HG02943 (cell line): ENCODE data around the gene SMIM33.
"Not testable (repeated sequence)": the region's sequence is repeated elsewhere in the genome, so short reads cannot be mapped to it uniquely, and the experiment has no call there.

ENCODE experiments used
- ATAC-seq: cut with Tn5 transposase; IDR thresholded peaks from one replicate; pipeline ENCODE4 v1.9.1; 2021; ENCODE audit warnings: mild to moderate bottlenecking, low read depth, moderate library complexity; ENCODE audit not compliant: unreplicated experiment

SMIM33 gene

GRCh38 chr5:139481580-139482049, 10.8 kb downstream of the SMIM33 start:
- no peak for ATAC-seq

DNA sequence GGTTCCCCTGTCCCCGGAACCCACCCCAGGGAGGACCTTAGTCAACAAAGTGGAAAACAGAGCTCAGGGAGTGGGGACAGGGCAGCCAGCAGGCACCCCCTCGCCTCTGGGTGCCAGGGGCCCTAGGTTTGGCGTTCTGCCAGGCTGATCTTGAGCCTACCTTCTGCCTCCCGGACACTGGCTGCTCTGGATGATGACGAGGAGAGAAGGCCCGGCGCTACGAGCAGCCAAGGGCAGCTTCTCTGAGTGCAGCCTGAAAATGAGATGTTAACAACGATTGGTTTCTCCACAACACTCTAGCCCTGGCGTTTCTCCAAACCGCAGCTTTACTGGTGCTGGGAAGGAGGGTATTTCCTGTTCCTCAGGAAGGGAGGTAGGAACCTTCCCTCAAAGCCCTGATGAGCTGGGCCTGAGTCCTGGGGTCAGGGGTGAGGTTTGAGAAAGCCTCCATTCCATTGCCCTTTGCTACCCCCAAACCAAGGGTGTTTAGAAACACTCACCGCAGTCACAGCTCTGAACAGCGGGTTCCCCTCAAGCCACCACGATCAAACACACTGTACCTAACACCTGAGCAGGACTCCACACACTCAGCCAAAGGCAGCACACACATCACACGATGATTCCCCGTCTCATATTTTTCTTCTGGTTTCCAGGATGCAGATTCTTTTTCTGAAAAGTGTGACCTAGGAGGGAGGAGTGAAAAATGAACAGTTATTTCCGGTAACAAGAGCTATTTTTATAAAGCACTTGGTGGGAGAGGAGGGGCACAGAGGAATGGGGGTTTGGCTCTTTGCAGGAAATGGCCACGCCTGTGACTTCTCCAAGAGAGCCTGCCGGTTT, 11.5 kb downstream of the SMIM33 start, which contains the start of gene STING1:
Gene STING1 (minus strand): TSS at position 709 of the 840 bp plus-strand sequence. CDS start 1,054 bp downstream, outside the sequence.
- no peak for ATAC-seq

DNA sequence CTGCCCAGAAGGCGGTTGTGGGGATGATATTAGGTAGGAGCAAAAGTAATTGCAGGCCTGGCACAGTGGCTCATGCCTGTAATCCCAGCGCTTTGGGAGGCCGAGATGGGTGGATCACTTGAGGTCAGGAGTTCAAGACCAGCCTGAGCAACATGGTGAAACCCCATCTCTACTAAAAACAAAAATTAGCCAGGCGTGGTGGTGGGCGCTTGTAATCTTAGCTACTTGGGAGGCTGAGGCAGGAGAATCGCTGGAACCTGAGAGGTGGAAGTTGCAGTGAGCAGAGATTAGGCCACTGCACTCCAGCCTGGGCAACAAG, 12.0 kb downstream of the SMIM33 start:
- ATAC-seq, result not testable (repeated sequence)

DNA sequence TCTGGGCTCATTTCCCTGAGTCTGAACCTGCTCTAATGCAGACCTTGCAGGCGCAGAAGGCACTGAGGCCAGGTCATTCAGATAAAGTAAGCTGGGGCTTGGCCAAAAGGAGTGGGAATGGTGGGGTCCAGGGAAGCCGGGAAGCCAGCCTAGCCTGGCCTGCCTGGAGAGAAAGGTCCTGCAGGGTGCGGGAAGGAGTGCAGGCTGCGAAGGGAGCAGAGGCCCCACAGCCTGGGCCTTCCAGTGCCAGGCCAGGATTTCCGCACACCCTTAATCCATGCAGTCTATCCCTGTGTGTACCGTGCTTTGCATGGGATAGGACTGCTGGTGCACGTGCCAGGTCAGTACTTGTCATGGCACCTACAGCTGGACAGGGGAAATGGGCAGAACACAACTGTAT, 15.4 kb downstream of the SMIM33 start:
- no peak for ATAC-seq

GRCh38 chr5:139488260-139488659, 17.5 kb downstream of the SMIM33 start:
- no peak for ATAC-seq

- no peak for ATAC-seq
Measured at GRCh38 chr5:139492700-139493192, 21.9 kb downstream of the SMIM33 start.

DNA sequence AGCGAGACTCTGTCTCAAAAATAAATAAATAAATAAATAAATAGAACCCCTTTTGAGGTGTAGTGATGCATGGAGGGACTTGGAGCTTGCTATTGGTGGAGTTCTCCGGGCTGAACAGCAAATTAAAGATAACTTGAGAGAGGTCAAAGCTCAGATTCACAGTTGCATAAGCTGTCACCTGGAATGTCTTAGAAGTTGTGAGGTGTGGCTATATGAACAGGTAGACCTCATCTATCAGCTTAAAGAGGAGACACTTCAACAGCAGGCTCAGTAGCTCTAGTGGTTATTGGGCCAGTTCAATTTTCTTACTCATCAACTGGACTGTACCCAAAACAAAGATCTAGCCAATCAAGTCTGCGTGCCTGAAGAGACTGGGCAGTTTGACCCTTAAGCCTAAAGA, 23.5 kb downstream of the SMIM33 start:
- ATAC-seq, result no peak

DNA sequence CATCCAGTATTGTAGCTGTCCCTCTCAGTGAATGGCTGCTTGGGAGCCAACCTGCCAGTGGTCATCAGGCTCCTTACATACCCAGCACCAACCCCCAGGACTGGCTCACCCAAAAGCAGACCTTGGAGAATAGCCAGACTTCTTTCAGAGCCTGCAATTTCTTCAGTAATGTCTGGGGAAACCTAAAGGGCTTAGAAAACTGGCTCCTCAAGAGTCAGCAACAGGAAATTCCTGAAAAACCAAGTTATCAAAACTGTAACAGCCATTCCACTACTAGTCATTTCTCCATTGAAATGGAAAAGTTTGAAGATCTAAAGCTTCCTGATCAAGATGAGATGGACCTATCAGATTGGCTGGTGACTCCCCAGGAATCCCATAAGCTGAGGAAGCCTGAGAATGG, 24.0 kb downstream of the SMIM33 start:
- ATAC-seq, result no peak

DNA sequence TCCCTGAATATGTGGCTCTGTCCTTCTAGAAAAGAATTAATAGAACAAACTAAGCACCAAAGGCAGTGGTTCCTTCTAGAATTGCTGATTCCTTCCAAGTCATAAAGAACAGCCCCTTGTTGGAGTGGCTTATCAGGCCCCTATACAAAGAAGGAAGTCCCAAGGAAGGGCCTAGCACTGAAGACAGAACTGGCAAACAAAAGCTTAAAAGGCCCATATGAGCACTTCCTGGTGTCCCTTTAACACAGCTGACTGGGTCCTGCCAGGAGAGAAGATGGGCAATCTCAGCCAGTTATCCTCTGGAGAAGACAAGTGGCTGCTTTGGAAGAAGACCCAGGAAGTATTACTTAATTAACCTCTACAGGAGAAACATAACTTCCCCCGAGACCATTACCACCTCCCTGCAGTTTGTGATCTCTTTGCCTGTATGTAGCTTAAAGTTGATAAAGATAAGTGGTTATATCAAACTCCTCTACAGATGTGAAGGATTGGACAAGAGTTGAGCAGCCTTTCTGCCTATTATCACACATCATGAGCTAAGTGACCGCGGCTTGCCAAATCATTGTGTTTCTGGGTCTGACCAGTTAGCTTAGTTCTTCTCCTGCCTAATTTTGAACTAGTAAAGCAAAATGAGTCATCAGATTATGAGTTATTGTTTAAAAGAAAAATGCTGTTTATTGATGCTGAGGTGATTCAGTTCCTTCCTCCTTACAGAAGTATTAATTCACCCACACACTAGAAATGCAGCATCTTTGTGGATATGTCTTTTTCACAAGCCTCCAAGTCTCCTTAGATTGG, 25.0 kb downstream of the SMIM33 start:
- ATAC-seq, result no peak

DNA sequence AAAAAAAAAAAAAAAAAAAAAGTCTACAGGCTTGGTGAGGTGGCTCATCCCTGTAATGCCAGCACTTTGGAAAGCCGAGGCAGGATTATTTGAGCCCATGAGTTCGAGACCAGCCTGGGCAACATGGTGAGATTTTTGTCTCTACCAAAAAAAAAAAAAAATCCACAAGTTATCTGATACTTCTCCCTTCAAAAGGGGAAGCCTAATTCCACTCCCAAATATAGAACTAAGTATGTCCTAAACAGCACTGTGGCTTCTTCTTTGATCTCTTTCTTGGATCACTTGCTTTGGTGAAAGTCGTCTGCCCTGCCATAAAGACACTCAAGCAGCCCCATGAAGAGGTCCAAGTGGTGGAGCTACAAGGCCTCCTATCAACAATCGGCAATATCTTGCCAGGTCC, 30.6 kb downstream of the SMIM33 start:
- no peak for ATAC-seq

GRCh38 chr5:139503036-139503817, 32.4 kb downstream of the SMIM33 start:
- ATAC-seq, result not testable (repeated sequence)

DNA sequence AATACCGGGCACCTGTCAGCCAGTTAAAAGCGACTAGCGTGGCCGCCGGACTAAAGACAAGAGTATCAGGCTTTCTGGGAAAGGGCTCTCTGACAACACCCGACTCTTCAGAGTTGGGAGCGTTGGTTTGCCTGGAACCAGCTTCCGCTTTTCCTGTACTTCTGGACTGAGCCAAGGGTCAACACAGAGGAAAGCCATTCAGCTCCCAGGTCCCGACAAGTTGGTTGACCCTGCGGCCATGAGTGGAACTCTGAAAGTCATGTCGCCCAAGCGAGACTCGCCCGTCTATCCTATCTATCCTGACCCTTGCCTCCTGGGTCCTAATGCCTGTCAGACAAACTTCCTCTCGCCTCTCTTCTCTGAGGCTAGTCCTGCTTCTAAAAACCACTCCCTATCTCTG, 33.1 kb downstream of the SMIM33 start:
- ATAC-seq, result not testable (repeated sequence)

DNA sequence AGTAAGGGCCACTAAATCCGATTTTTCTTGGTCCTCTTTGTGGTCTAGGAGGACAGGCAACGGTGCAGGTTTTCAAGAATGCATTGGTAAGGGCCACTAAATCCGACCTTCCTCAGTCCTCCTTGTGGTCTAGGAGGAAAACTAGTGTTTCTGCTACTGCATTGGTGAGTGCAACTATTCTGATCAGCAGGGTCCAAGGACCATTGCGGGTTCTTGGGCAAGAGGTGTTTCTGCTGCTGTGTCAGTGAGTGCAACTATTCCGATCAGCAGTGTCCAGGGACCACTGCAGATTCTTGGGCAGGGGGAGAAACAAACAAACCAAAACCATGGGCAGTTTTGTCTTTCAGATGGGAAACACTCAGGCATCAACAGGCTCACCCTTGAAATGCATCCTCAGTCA, 33.9 kb downstream of the SMIM33 start:
- ATAC-seq, result not testable (repeated sequence)

GRCh38 chr5:139512786-139513390, 42.1 kb downstream of the SMIM33 start:
- ATAC-seq, result no peak

DNA sequence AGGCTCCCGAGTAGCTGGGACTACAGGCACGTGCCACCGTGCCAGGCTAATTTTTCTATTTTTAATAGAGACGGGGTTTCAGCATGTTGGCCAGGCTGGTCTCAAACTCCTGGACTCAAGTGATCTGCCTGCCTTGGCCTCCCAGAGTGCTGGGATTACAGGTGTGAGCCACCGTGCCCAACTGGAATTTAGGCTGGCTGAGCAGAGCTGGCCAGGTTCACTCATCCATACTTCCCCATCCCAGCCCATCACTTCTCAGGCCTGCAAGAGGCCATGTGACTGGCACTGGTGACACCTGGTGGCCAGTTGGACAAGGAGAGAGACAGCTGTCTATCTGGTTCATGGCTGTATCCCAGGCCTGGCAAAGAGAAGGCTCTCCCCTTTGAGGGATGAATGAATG, 42.6 kb downstream of the SMIM33 start:
- ATAC-seq, result not testable (repeated sequence)

DNA sequence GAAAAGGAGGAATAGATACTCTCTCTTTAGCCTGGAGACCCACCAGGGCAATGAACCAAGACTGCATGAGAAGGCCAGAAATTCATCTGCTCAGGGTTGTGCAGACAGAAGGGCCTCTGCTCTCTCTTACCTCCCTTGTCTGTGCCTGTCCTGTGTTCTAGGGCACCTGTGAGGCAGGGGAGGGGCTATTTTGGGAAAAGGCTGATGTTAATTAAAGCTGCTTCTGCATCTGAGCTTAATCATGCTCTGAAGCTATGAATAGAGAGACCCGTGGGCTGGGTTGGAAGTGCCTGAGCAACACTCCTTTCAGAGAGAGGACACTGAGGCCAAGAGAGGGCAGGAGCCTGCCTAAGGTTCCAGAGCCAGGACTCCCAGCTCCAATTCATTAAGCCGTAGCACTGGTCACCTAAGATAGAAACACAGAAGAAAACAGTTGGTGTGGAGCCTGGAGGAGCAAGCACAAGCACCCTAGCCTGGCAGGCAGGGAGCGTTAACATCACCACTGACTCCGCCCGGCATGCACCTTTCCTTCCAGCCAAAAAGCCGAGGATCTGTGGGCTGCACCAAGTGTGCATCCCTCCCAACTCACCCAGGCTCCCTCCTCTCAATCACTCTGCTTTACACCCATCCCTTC, 43.2 kb downstream of the SMIM33 start:
- no peak for ATAC-seq

DNA sequence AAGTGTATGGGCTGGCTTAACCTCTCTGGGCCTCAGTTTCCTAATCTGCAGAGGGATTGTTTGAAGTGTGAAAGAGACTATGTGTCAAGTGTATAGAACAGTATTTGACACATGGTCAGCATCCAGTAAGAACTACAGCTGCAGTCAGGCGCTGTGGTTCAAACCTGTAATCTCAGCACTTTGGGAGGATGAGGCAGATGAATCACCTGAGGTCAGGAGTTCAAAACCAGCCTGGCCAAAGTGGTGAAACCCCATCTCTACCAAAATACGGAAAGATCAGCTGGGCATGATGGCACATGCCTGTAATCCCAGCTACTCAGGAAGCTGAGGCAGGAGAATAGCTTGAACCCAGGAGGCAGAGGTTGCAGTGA, 43.7 kb downstream of the SMIM33 start:
- ATAC-seq, result no peak

DNA sequence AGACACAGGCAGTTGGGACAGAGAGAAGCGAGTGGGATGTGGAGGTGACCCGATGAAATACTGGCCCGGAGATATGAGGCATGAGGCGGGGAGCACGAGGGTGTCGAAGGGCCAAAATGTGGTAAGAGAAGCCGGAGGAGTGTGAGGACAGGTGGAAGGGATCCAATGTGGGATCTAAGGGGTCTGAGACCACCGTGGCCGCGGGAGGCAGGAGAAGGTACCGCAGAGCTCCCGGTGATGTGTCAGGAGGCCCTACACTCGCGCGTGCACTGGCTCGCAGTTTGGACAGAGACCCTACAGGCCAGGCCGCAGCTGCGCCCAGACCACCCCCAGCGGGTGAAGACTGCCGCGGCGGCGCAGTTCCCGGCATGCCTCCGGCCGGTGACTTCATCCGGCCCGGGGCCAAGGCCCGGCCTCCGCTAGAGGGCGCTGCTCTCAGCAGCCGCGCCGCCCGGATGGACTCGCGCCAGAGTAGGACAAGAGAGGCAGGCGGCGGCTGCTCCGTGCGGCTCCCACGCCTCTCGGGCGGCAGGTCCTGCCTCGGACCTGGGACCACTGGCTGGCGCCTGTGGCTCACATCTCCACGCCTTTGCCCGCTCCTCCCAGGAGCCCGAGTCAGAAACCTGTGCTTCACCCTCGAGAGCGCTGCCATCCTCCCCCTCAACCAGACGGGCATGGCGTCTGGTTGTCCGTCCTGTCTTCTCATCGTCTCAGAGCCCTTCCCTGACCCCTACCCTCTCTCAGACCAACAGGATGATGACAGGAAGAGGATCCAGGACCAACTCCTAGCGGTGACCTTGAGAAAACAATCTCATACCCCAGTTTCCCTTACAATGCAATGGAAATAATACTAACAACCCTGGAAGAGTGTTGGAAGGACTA, 47.1 kb downstream of the SMIM33 start:
- peak; percentile 79 for ATAC-seq
